Measurements from ENCODE around the gene KRTAP4-3.
"Not testable (repeated sequence)": the region's sequence is repeated elsewhere in the genome, so short reads cannot be mapped to it uniquely, and the experiment has no call there.

Gene KRTAP4-3

DNA sequence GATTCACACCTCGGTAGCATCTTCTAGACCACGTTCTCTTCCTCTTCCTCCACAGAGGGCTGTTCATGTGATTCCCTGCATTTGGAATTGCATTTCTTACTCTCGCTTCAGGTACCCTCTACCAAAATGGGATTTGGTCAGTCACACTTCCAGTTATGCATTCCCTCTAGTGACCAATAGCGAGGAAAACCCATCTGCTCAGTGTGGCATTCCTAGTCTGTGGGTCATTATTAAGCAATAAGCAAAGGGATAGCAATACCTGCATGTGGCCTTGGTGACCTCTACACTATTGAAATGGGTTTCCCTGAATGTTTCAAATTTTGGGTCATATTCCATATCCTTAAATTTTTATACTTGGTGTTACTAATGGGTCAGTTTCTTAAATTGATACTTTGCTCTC lies 18.0 kb downstream of the KRTAP4-3 start:
- DNase-seq: no peak

DNA sequence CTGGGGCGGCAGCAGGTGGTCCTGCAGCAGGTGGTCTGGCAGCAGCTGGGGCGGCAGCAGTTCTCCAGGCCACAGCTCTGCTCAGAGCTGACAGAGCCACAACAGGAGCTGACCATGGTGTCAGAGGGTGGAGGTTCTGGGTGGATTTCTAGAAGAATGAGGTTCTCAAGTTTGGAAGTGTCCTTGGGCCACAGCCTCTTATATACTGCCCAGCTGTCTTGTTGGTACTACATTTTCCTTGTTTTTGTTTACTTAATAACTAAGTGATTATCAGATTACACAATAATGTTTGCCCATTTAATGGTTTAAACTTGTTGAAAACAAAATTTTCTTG lies 18.4 kb downstream of the KRTAP4-3 start, which contains the start of gene KRTAP4-5:
Gene KRTAP4-5, minus strand, starts transcription at position 174 of the 334 bp plus-strand sequence. Its CDS starts 58 bp downstream, at position 116.
- DNase-seq: no peak

GRCh38 chr17:41148971-41149651 lies 18.9 kb downstream of the KRTAP4-3 start:
- DNase-seq: not testable (repeated sequence)

DNA sequence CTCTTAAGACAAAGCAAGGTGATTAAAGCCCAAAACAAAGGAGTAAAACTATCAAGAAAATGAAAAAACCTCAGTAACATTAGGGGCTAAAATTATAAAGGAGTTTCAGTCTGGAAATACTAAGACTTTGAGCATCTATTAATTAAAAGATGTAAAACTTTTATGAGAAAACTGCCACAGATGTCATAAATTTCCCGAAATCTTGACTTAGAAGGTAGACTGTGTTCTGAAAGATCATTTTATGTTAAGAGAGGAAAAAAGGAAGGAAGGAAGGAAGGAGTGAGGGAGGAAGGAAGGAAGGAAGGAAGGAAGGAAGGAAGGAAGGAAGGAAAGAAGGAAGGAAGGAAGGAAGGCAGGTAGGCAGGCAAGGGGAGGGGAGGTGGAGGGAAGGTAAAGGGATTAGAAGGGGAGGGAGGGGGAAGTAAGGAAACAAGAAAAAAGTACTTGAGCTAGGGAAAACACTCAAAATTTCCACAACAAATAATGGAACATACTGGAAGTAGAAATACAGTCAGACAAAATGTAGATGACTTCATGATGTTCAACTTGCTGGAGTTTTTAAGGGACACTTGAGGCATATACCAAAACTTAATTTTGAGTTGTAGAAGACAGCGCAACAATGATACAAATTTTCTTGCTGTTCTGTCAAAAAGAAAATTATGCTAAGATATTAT lies 20.4 kb downstream of the KRTAP4-3 start:
- no peak for DNase-seq

GRCh38 chr17:41145261-41145660 lies 22.8 kb downstream of the KRTAP4-3 start:
- no peak for DNase-seq

DNA sequence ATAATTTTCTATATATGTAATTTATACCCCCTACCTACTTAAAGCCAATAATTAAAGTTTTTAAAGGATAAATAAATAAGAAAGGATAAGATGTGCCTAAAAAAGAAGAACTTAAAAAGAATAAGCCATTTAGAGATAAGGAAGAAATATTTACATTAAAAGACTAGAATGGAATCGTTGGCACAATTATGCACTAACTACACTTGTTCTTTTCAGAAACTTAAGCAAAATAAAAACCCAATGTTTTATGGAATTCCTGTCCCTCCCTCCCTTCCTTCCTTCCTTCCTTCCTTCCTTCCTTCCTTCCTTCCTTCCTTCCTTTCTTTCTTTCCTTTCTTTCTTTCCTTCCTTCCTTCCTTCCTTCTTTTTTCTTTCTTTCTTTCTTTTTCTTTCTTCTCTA lies 23.2 kb downstream of the KRTAP4-3 start:
- DNase-seq: no peak

- DNase-seq: no peak
Measured at GRCh38 chr17:41141361-41141760, 26.7 kb downstream of the KRTAP4-3 start.

- no peak for DNase-seq
Measured at GRCh38 chr17:41140360-41141131, 27.5 kb downstream of the KRTAP4-3 start, which contains the start of gene KRTAP4-6. KRTAP4-6 (minus strand) TSS chr17:41140544; CDS start chr17:41140487, 57 bp downstream.

DNA sequence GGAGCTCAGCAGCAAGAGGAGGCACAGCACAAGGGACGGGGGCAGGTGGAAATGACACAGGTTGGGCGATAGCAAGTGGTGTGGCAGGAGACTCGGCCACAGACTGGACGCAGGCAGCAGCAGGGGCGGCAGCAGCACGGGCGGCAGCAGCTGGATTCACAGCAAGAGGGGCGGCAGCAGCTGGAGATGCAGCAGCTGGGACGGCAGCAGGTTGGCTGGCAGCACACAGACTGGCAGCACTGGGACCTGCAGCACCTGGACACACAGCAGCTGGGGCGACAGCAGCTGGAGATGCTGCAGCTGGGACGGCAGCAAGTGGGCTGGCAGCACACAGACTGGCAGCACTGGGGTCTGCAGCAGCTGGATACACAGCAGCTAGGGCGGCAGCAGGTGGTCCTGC lies 28.2 kb downstream of the KRTAP4-3 start:
- not testable (repeated sequence) for DNase-seq

GRCh38 chr17:41133880-41134735 lies 33.9 kb downstream of the KRTAP4-3 start:
- no peak for DNase-seq

- DNase-seq: no peak
Measured at GRCh38 chr17:41131979-41132378, 36.0 kb downstream of the KRTAP4-3 start.

DNA sequence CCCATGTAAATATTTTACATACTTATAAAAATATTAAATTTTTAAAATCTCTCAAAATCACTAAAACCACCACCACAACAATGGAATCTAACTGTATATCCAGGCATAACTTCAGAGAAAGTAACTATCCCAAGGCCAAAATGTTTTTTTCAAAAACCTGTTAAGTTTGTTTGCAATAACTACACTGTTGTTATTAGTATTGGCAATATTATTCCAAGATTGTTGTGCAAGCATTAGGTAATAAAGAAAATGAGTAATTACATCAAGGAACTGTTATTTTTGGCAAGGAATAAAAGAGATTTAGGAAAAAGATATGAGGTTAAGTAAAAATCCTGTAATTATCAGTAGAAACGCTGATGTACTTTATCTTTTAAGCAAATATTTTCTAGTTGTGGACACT lies 40.6 kb downstream of the KRTAP4-3 start:
- no peak for DNase-seq

DNA sequence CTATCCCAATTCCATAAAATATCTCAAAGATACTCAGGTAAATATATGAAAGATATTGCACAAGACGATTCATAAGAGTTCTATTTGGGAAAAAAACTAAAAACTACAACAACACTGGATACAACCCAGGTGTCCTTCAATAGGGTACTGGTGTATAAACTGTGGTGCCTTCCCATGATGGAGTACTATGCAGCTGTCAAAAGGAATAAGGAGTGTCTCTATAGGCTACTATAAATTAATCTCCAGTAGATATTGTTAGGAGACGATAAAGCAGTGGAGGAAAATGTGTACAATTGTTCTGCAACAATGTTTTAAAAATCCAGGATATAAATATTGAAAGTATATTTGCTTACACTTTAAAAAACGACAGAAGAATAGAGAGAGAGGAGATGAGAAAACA lies 41.6 kb downstream of the KRTAP4-3 start:
- DNase-seq: no peak

DNA sequence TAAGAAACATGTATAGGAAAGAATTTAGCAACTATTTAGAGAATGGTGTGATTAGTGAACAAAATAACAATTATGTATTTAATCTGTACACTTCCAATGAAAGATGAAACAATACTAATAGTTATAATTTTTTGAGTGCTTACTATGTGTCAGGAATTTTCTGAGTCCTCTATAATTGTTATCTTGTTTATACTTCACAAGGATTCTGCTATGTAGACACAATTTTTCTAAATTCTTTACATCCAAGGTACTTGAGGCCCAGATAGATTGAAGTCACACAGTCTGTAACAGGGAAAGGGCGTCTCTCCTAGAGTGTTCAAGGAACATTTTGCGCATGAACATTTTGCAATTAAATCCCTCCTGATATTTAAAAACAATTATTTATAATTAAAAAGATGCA lies 43.0 kb downstream of the KRTAP4-3 start:
- no peak for DNase-seq

DNA sequence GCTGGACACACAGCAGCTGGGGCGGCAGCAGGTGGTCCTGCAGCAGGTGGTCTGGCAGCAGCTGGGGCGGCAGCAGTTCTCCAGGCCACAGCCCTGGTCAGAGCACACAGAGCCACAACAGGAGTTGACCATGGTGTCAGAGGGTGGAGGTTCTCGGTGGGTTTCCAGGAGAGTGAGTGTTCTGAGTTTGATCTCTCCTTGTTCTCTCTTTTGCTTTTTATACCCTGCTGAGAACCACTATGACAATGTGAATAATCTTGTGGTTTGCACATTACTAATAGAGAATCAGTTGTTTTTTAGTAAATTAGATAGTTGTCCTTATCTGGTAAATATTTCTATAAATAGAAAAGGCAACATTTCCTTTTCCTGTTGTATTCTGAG lies 44.0 kb downstream of the KRTAP4-3 start, which contains the start of gene KRTAP4-12:
Gene KRTAP4-12, minus strand, starts transcription at position 192 of the 381 bp plus-strand sequence. Its CDS starts 60 bp downstream, at position 132.
- DNase-seq: not testable (repeated sequence)

DNA sequence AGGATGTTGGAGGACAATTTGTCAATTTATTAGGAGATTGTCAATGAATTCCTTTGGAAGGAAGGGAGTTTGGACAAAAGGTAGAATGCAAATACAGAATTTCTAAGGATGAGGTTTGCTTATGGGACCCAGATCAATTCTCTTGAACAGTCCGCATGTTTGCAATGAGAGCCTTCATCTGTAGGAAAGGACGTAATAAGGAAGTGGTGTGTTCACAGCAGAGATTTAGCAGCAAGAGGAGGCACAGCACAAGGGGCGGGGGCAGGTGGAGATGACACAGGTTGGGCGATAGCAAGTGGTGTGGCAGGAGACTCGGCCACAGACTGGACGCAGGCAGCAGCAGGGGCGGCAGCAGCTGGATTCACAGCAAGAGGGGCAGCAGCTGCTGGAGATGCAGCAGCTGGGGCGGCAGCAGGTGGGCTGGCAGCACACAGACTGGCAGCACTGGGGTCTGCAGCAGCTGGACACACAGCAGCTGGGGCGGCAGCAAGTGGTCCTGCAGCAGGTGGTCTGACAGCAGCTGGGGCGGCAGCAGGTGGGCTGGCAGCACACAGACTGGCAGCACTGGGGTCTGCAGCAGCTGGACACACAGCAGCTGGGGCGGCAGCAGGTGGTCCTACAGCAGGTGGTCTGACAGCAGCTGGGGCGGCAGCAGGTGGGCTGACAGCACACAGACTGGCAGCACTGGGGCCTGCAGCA lies 44.6 kb downstream of the KRTAP4-3 start:
- not testable (repeated sequence) for DNase-seq

- no peak for DNase-seq
Measured at GRCh38 chr17:41121742-41122141, 46.3 kb downstream of the KRTAP4-3 start.

DNA sequence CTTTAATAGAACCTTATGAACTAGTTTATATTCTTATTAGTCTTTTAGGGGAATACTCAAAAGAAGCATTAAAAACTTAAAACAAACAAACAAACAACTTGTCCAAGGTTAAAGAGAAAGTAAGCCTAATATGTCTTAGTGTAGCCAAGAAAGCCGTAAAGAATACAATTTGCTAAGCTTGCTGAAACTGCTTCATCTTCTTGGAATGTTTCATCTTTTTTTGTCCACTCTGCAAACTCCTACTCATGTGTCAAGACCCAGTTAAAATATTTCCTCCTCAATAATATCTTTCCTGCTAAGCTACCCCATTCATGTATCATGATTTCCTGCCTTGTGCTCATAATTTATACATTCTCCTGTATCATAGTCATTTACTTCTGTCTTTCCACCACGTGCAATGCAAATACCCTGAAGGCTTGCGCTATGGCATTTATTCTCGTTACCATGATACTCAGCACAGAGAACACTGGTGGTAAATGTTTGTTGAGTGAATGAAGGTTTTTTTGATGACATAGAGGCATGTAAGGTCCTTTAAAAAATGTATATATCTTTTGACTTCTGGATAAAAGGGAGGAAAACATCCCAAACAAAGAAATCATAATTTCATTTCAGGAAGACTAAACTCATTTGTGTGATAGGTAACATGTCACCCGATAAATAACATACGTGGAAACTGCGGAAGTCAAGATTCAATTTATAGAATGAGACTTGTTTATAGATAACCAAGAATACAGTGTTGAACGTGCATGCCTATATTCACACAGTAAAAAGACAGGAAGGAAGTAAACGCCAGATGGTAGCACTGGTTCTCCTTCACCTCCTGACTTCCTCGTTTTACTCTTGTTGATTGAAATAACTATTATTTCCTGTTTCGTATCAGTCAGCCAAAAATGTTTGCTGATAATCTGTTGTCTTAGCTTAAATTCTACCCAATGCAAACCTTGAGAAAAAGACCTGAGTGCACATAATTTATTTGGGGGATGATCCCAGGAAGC lies 48.0 kb downstream of the KRTAP4-3 start:
- DNase-seq: not testable (repeated sequence)

DNA sequence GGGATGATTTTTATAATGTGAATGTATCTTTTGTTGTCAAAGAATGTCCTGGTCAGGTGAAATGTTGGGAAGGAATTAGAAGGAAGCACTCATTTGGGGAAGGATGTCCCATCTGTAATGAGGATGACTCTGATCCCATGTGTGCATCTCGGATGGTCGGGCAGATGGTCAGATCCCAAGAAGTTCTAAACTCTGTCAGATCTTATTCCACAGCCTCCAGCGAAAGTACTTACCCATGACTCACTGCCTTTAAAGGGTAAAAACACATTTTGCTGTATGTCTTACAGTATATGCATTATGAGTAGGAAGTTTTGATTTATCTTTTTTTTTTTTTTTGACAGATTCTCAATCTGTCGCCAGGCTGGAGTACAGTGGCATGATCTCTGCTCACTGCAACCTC lies 49.3 kb downstream of the KRTAP4-3 start:
- no peak for DNase-seq

GRCh38 chr17:41117846-41118386 lies 50.1 kb downstream of the KRTAP4-3 start, which contains the start of gene KRTAP4-11:
KRTAP4-11 (minus strand) TSS chr17:41118373; CDS start chr17:41118315, 58 bp downstream.
- not testable (repeated sequence) for DNase-seq

Data from activated CD4-positive, alpha-beta T cell treated with anti-CD3 and anti-CD28 coated beads for 48 hours (primary cell).